WI38 (cell line): ENCODE measurements around the gene MIB2.
"Not testable (repeated sequence)": the region's sequence is repeated elsewhere in the genome, so short reads cannot be mapped to it uniquely, and the experiment has no call there.

ENCODE experiments used
- H3K4me3 ChIP-seq: 2 replicates; pipeline ENCODE4 v1.5.1; 2011; ENCODE audit warnings: low read depth, mild to moderate bottlenecking, control low read depth, low read length
- CTCF ChIP-seq: IDR thresholded peaks from 2 replicates; pipeline ENCODE4 v1.5.1; 2012; ENCODE audit warnings: low read depth, mild to moderate bottlenecking, control low read depth, low read length

MIB2 gene

GRCh38 chr1:1672181-1672965 lies 57.1 kb downstream of the MIB2 start:
- H3K4me3 ChIP-seq = no peak overlapping the region
- TF ChIP-seq CTCF = no peak

- not testable (repeated sequence) for H3K4me3 ChIP-seq
These were observed 59.5 kb downstream of the MIB2 start for GRCh38 chr1:1674806-1675205.

GRCh38 chr1:1675218-1675617 lies 59.9 kb downstream of the MIB2 start:
- not testable (repeated sequence) for H3K4me3 ChIP-seq

- not testable (repeated sequence) for H3K4me3 ChIP-seq
These were observed 60.8 kb downstream of the MIB2 start for GRCh38 chr1:1676087-1676486.

- no peak overlapping the region for H3K4me3 ChIP-seq
- no peak for TF ChIP-seq CTCF
These were observed 62.6 kb downstream of the MIB2 start for GRCh38 chr1:1677718-1678580.

GRCh38 chr1:1678581-1679380 lies 63.5 kb downstream of the MIB2 start:
- TF ChIP-seq CTCF = no peak
- no peak overlapping the region for H3K4me3 ChIP-seq
